Lung (tissue), 12 donors: Measurements from ENCODE around the gene GUCA2B. TPM values are rescaled to one million over a fixed set of nuclear protein-coding genes. Genes with fewer than 3 reads are reported as not detected.

Experiments
- ATAC-seq: fragments of 200-7000 bp; cut with Tn5 transposase; one replicate; pipeline ENCODE4 v1.9.1; 2020; ENCODE audit warnings: moderate number of reproducible peaks; ENCODE audit not compliant: insufficient read depth, low FRiP score
- DNase-seq, 3 donors: peaks; one replicate each; pipeline ENCODE4 v3.0.0-alpha.2; 2013 to 2017
- H3K27ac ChIP-seq, 2 donors: one replicate each; pipeline ENCODE4 v1.5.1; 2013; ENCODE audit warnings: mild to moderate bottlenecking in 2 of 2, moderate library complexity in 2 of 2, control low read depth in 1 of 2, inconsistent platforms in 1 of 2, low read depth in 1 of 2, low read length in 1 of 2
- H3K27me3 ChIP-seq, 3 donors: one replicate each; pipeline ENCODE4 v1.5.1; 2013; ENCODE audit warnings: low read length in 2 of 3; ENCODE audit not compliant: control insufficient read depth in 3 of 3, insufficient read depth in 3 of 3
- H3K36me3 ChIP-seq, 4 donors: one replicate each; pipeline ENCODE4 v1.5.1; 2013; ENCODE audit warnings: low read length in 4 of 4, mild to moderate bottlenecking in 1 of 4, moderate library complexity in 1 of 4; ENCODE audit not compliant: control insufficient read depth in 4 of 4, insufficient read depth in 4 of 4
- H3K4me1 ChIP-seq, 5 donors: one replicate each; pipeline ENCODE4 v1.5.1; 2013; ENCODE audit warnings: low read length in 5 of 5, mild to moderate bottlenecking in 2 of 5, moderate library complexity in 1 of 5; ENCODE audit not compliant: control insufficient read depth in 5 of 5, insufficient read depth in 5 of 5
- H3K4me3 ChIP-seq: one replicate; pipeline ENCODE4 v1.5.1; 2013; ENCODE audit warnings: mild to moderate bottlenecking, control low read depth, moderate library complexity
- H3K9ac ChIP-seq, 2 donors: one replicate each; pipeline ENCODE4 v1.5.1; 2013; ENCODE audit warnings: low read length in 2 of 2, control low read depth in 1 of 2; ENCODE audit not compliant: insufficient read depth in 1 of 2
- H3K9me3 ChIP-seq, 4 donors: one replicate each; pipeline ENCODE4 v1.5.1; 2013; ENCODE audit warnings: low read length in 3 of 4, mild to moderate bottlenecking in 1 of 4, moderate library complexity in 1 of 4; ENCODE audit not compliant: control insufficient read depth in 4 of 4, insufficient read depth in 3 of 4
- CTCF ChIP-seq: IDR thresholded peaks from 2 replicates; pipeline ENCODE4 v1.5.1; 2012; ENCODE audit warnings: mild to moderate bottlenecking; ENCODE audit errors: control extremely low read depth, extremely low read depth
- WGBS, 2 donors: extraction: QIAGEN DNeasy Blood & Tissue Kit; methylation state at CpG; one replicate each; pipeline ENCODE4 v1.1.7; 2013; 5-methylcytosine and 5-hydroxymethylcytosine counted together
- polyA plus RNA-seq, 2 donors: library from polyadenylated mRNA; stranded (reverse); fragments of 200-250 nt; gene quantifications; one replicate each; pipeline ENCODE4 v1.2.1, GENCODE V29; 2013
- total RNA-seq, 2 donors: library from RNA; depleted of rRNA in 1 of 2; stranded (reverse); fragments of >200 nt in 1 of 2; gene quantifications; one replicate each; pipeline ENCODE4 v1.2.1, GENCODE V29; 2014 to 2021
- donor health status: control.
- donor health status: control.
- donor health status: Bipolar disorder and iron deficiency.
- donor health status: healthy.
- donor health status: DM: yes; HTN: yes; CAD: no.

The GUCA2B gene
- total and polyA plus RNA-seq, 4 donors = not detected

GRCh38 chr1:42177541-42177981 is 24.4 kb downstream of the GUCA2B start:
- peaks cover 4 to 87% (median 30%) of the 10 kb centered on the region in 5 donors for H3K4me1 ChIP-seq
- H3K9me3 ChIP-seq = no peaks in the 10 kb centered on the region
- 46 to 73% methylated on average over 6 of the region's 6 CpGs for WGBS, 2 donors
- TF ChIP-seq CTCF = no peak
- peaks cover 4 to 6% (median 5%) of the 10 kb centered on the region in 4 donors for H3K36me3 ChIP-seq
- no peaks in the 10 kb centered on the region for H3K27me3 ChIP-seq
- H3K4me3 ChIP-seq = no peak overlapping the region
- ATAC-seq (peak; percentile 66), DNase-seq (peak; percentile 95 to 99 (median 99))
- H3K27ac ChIP-seq = no peak overlapping the region
- H3K9ac ChIP-seq = no peak overlapping the region

DNA sequence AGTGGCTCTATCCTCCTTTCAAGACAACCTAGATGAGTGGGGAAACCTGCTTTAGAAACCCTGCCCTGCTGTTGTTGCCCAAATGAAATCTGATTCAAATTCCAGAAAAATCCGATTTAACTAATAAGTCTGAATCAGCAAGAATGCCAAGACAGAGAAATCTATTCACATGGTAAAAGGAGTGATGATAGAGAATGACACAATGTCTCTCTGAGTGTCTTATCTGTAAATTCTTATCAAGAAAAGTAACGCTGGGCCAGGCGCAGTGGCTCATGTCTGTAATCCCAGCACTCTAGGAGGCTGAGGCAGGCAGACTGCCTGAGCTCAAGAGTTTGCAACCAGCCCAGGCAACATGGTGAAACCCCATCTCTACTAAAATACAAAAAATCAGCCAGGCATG is 25.0 kb downstream of the GUCA2B start:
- 65 to 86% methylated on average over 3 of the region's 3 CpGs for WGBS, 2 donors
- Histone ChIP-seq H3K36me3 (peaks cover 4 to 6% (median 5%) of the 10 kb centered on the region in 4 donors), H3K4me3 (no peak overlapping the region), H3K27me3 (no peaks in the 10 kb centered on the region), H3K27ac (no peak overlapping the region), H3K9me3 (no peaks in the 10 kb centered on the region), H3K4me1 (peaks cover 4 to 80% (median 30%) of the 10 kb centered on the region in 5 donors), H3K9ac (no peak overlapping the region)
- no peak for DNase-seq
- no peak for TF ChIP-seq CTCF
- no peak for ATAC-seq

DNA sequence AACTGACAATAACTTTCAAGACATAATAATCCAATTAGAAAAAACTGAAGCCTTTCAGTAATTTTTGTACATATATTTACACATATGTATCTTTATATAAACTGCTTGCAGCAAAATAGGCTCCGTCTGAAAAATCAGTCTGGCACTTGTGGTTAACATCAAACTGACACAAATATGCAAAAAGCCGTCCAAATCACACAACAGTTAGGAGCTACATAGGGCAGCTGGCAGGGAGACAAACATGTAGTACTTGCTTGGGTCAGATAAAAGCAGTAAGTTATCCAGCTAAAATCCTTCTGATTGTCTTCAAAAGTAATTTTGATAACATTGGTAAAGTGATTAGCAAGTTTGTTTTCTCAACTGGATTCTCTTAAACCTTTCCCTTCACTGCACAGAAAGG is 26.1 kb downstream of the GUCA2B start:
- 32 to 34% methylated on average over 2 of the region's 2 CpGs for WGBS, 2 donors

More for the DNA sequence above, 26.1 kb downstream of the GUCA2B start:
- no peak for TF ChIP-seq CTCF
- Histone ChIP-seq H3K9ac (no peak overlapping the region), H3K27me3 (no peaks in the 10 kb centered on the region), H3K36me3 (peaks cover 4 to 6% (median 5%) of the 10 kb centered on the region in 4 donors), H3K4me3 (no peak overlapping the region), H3K4me1 (peaks cover 2 to 76% (median 28%) of the 10 kb centered on the region in 5 donors), H3K27ac (no peak overlapping the region), H3K9me3 (no peaks in the 10 kb centered on the region)
- ATAC-seq = no peak
- peak; percentile 58 to 90 (median 89) for DNase-seq
